ENCODE measurements around the gene AMD1. TPM values are rescaled to one million over a fixed set of nuclear protein-coding genes. Genes with fewer than 3 reads are reported as not detected.

Gene AMD1
- total RNA-seq, 5 donors from 2014 or later (not counting 1 experiment from before 2014, with no cell fraction given), result 54.8 to 117 (median 57.6) TPM

GRCh38 chr6:110841266-110841665 is 33.3 kb upstream of the AMD1 start:
- no CpG with 5 or more reads among the region's 6 CpGs for WGBS (ENCODE audit: insufficient coverage)
- DNase-seq (no peak), ATAC-seq (replicated peaks in 1 of 4) (no peak)
- no peaks in the 10 kb centered on the region for H3K4me1 ChIP-seq (ENCODE audit: control insufficient read depth in 1 of 2, extremely low read depth in 1 of 2, insufficient read depth in 2 of 2, low read length in 2 of 2)
- H3K4me3 Mint-ChIP-seq, result no peak overlapping the region
- no peaks in the 10 kb centered on the region for H3K27me3 Mint-ChIP-seq
- POLR2A ChIA-PET, result no interaction called here
- CTCF ChIA-PET, result no interaction called here
- H3K36me3 Mint-ChIP-seq, result peaks cover 3% of the 10 kb centered on the region
- H3K4me3 ChIP-seq (ENCODE audit: control insufficient read depth in 1 of 2, extremely low read depth in 1 of 2, low read length in 1 of 2), result no peak overlapping the region
- no peaks in the 10 kb centered on the region for H3K27me3 ChIP-seq (replicated peaks in 1 of 2; ENCODE audit: control insufficient read depth in 2 of 2, extremely low read depth in 1 of 2, insufficient read depth in 2 of 2, low read length in 1 of 2)
- H3K9me3 Mint-ChIP-seq, result no peaks in the 10 kb centered on the region
- H3K9me3 ChIP-seq, result no peaks in the 10 kb centered on the region
- H3K36me3 ChIP-seq (ENCODE audit: control insufficient read depth in 2 of 2, extremely low read depth in 1 of 2, insufficient read depth in 1 of 2, low read length in 1 of 2), result no peaks in the 10 kb centered on the region
- no peak overlapping the region for H3K27ac Mint-ChIP-seq
- no peaks in the 10 kb centered on the region for H3K4me1 Mint-ChIP-seq
- no peak overlapping the region for H3K27ac ChIP-seq (ENCODE audit: low read length)

DNA sequence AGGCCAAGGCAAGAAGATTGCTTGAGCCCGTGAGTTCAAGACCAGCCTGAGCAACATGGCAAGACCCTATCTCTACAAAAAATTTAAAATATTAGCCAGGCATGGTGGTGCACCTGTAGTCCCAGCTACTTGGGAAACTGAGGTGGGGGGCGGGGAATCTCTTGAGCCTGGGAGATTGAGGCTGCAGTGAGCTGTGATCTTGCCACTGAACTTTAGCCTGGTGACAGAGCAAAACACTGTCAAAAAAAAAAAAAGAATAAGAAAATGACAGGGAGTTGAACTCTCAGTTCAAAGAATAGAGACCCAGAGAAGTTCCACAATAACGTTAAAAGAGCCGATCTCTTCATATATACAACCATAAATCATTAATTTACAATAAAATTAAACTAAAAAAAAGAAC is 24.8 kb upstream of the AMD1 start:
- Histone ChIP-seq H3K4me1 (ENCODE audit: control insufficient read depth in 1 of 2, extremely low read depth in 1 of 2, insufficient read depth in 2 of 2, low read length in 2 of 2) (no peaks in the 10 kb centered on the region), H3K9me3 (no peaks in the 10 kb centered on the region), H3K27me3 (replicated peaks in 1 of 2; ENCODE audit: control insufficient read depth in 2 of 2, extremely low read depth in 1 of 2, insufficient read depth in 2 of 2, low read length in 1 of 2) (no peaks in the 10 kb centered on the region), H3K27ac (ENCODE audit: low read length) (no peak overlapping the region), H3K4me3 (ENCODE audit: control insufficient read depth in 1 of 2, extremely low read depth in 1 of 2, low read length in 1 of 2) (no peak overlapping the region), H3K36me3 (ENCODE audit: control insufficient read depth in 2 of 2, extremely low read depth in 1 of 2, insufficient read depth in 1 of 2, low read length in 1 of 2) (no peaks in the 10 kb centered on the region)
- no peak for DNase-seq
- WGBS (ENCODE audit: insufficient coverage), result 100% methylated on average over 2 of the region's 4 CpGs
- ChIA-PET POLR2A (no interaction called here), CTCF (no interaction called here)
- no peaks in the 10 kb centered on the region for H3K9me3 Mint-ChIP-seq
- peaks cover under 1% of the 10 kb centered on the region for H3K36me3 Mint-ChIP-seq
- H3K4me3 Mint-ChIP-seq, result no peak overlapping the region
- ATAC-seq (replicated peaks in 1 of 4), result no peak
- H3K27ac Mint-ChIP-seq, result no peak overlapping the region
- no peaks in the 10 kb centered on the region for H3K4me1 Mint-ChIP-seq
- no peaks in the 10 kb centered on the region for H3K27me3 Mint-ChIP-seq

DNA sequence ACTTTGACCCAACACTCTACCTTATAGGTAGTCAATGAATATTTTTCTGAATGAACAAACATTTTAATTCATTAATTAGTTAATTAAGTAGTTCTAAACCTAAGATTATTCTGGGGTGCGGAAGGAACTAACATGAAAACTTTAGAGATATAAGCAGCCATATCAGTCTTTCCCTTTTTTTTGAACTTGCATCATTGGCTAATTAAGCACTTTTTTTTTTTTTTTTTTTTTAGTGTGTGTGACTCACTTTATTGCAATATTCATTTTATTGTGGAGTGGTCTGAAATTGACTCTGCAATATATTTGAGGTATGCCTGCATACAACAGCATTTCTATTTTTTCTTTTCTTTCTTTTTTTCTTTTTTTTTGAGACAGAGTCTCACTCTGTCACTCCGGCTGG is 21.8 kb upstream of the AMD1 start:
- no peak overlapping the region for H3K4me3 ChIP-seq (ENCODE audit: control insufficient read depth in 1 of 2, extremely low read depth in 1 of 2, low read length in 1 of 2)
- Mint-ChIP-seq H3K4me3 (no peak overlapping the region), H3K27me3 (no peaks in the 10 kb centered on the region), H3K36me3 (no peaks in the 10 kb centered on the region), H3K4me1 (no peaks in the 10 kb centered on the region), H3K27ac (no peak overlapping the region), H3K9me3 (no peaks in the 10 kb centered on the region)
- DNase-seq (no peak), ATAC-seq (replicated peaks in 1 of 4) (no peak)
- no peak overlapping the region for H3K27ac ChIP-seq (ENCODE audit: low read length)
- POLR2A ChIA-PET, result no interaction called here
- CTCF ChIA-PET, result interaction anchor here in 1 of 2 donors (0.6 kb wide), 1 partner anchor 17 kb away, joined by 5 read pairs; no protein-coding TSS in a partner anchor
- no peaks in the 10 kb centered on the region for H3K36me3 ChIP-seq (ENCODE audit: control insufficient read depth in 2 of 2, extremely low read depth in 1 of 2, insufficient read depth in 1 of 2, low read length in 1 of 2)
- no peaks in the 10 kb centered on the region for H3K9me3 ChIP-seq
- H3K4me1 ChIP-seq (ENCODE audit: control insufficient read depth in 1 of 2, extremely low read depth in 1 of 2, insufficient read depth in 2 of 2, low read length in 2 of 2), result no peaks in the 10 kb centered on the region
- H3K27me3 ChIP-seq (replicated peaks in 1 of 2; ENCODE audit: control insufficient read depth in 2 of 2, extremely low read depth in 1 of 2, insufficient read depth in 2 of 2, low read length in 1 of 2), result no peaks in the 10 kb centered on the region
- 100% methylated on average over 1 of the region's 2 CpGs for WGBS (ENCODE audit: insufficient coverage)

DNA sequence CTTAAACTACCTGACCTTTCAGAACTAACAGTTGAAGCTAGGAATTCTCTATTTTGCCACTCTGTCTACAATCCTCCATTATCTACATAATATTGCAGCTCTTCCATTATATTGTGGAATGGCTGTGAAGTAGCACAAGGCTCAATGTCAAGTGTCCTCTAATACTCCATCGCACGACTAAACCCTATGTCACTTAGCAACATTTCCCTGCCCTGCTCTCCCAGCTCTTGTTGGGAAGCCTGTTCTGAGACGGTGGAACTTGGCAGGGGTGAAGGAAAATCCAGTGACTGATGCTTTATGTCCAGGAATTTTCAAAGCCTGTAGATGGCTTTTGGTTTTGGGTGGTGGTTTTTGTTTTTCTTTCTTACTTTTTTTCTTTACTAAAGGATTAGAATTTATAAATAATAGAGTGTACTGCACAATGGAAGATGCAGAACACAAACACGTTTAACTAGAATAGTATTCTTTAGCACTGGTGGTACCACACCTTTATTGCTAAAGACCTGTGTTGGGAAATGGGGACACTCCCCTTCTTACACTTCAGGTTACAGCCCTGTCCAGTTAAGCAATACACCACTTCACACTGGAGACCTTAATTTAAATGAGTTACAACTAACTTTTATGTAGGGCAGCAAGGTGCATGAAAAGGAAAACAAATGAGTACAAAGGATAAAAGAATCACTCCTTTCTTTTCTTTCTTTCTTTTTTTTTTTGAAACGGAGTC is 20.7 kb upstream of the AMD1 start:
- Mint-ChIP-seq H3K4me3 (no peak overlapping the region), H3K27me3 (no peaks in the 10 kb centered on the region), H3K4me1 (peaks cover 0 to 2% (median 0%) of the 10 kb centered on the region in 3 donors), H3K9me3 (no peaks in the 10 kb centered on the region), H3K36me3 (no peaks in the 10 kb centered on the region), H3K27ac (no peak overlapping the region)
- Histone ChIP-seq H3K27me3 (replicated peaks in 1 of 2; ENCODE audit: control insufficient read depth in 2 of 2, extremely low read depth in 1 of 2, insufficient read depth in 2 of 2, low read length in 1 of 2) (no peaks in the 10 kb centered on the region), H3K9me3 (no peaks in the 10 kb centered on the region), H3K4me3 (ENCODE audit: control insufficient read depth in 1 of 2, extremely low read depth in 1 of 2, low read length in 1 of 2) (no peak overlapping the region), H3K4me1 (ENCODE audit: control insufficient read depth in 1 of 2, extremely low read depth in 1 of 2, insufficient read depth in 2 of 2, low read length in 2 of 2) (no peaks in the 10 kb centered on the region), H3K36me3 (ENCODE audit: control insufficient read depth in 2 of 2, extremely low read depth in 1 of 2, insufficient read depth in 1 of 2, low read length in 1 of 2) (no peaks in the 10 kb centered on the region), H3K27ac (ENCODE audit: low read length) (no peak overlapping the region)
- ChIA-PET CTCF (interaction anchor here in 1 of 2 donors (0.5 kb wide), 1 partner anchor 72 kb away, joined by 3 read pairs; no protein-coding TSS in a partner anchor), POLR2A (interaction anchor here in 1 of 2 donors (0.7 kb wide), 1 partner anchor 21 kb away, joined by 3 read pairs; the partner anchor contains the start of gene AMD1)
- DNase-seq (no peak), ATAC-seq (replicated peaks in 1 of 4) (no peak)
- no CpG with 5 or more reads among the region's 5 CpGs for whole genome bisulfite sequencing (ENCODE audit: insufficient coverage)

DNA sequence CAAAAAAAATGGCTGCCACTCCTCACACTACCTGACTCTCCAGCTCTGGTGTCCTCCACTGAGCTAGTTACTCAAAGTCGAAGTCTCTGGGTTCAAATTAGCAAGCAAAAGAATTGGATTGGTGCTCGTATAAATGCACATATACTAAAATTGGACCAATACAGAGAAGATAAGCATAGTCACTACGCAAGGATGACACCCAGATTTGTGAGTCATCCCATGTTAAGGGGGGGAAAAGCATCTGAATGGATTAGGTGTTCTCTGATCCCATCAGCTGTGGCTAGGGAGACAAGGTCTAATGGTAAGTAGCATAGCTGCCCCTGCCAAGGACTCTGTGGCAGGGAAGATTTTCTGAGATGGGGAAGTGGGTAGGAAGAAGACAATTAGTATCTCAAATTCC is 18.3 kb upstream of the AMD1 start:
- no peak for ATAC-seq (replicated peaks in 1 of 4)
- Histone ChIP-seq H3K4me3 (ENCODE audit: control insufficient read depth in 1 of 2, extremely low read depth in 1 of 2, low read length in 1 of 2) (no peak overlapping the region), H3K9me3 (no peaks in the 10 kb centered on the region), H3K27ac (ENCODE audit: low read length) (no peak overlapping the region), H3K27me3 (replicated peaks in 1 of 2; ENCODE audit: control insufficient read depth in 2 of 2, extremely low read depth in 1 of 2, insufficient read depth in 2 of 2, low read length in 1 of 2) (no peaks in the 10 kb centered on the region), H3K4me1 (ENCODE audit: control insufficient read depth in 1 of 2, extremely low read depth in 1 of 2, insufficient read depth in 2 of 2, low read length in 2 of 2) (peaks cover 4 to 8% of the 10 kb centered on the region in 2 experiments), H3K36me3 (ENCODE audit: control insufficient read depth in 2 of 2, extremely low read depth in 1 of 2, insufficient read depth in 1 of 2, low read length in 1 of 2) (no peaks in the 10 kb centered on the region)
- no peak for DNase-seq
- Mint-ChIP-seq H3K27ac (no peak overlapping the region), H3K9me3 (no peaks in the 10 kb centered on the region), H3K4me3 (no peak overlapping the region), H3K36me3 (no peaks in the 10 kb centered on the region), H3K27me3 (no peaks in the 10 kb centered on the region), H3K4me1 (peaks cover 6 to 8% (median 8%) of the 10 kb centered on the region in 3 donors)
- WGBS (ENCODE audit: insufficient coverage), result 90% methylated on average over 2 of the region's 3 CpGs
- ChIA-PET CTCF (no interaction called here), POLR2A (interaction anchor here in 1 of 2 donors (0.7 kb wide), 1 partner anchor 18 kb away, joined by 3 read pairs; the partner anchor contains the start of gene AMD1)

- no peaks in the 10 kb centered on the region for H3K27me3 ChIP-seq (replicated peaks in 1 of 2; ENCODE audit: control insufficient read depth in 2 of 2, extremely low read depth in 1 of 2, insufficient read depth in 2 of 2, low read length in 1 of 2)
- DNase-seq (no peak), ATAC-seq (replicated peaks in 1 of 4) (no peak)
- no peak overlapping the region for H3K27ac ChIP-seq (ENCODE audit: low read length)
- no peak overlapping the region for H3K4me3 Mint-ChIP-seq
- H3K4me3 ChIP-seq (ENCODE audit: control insufficient read depth in 1 of 2, extremely low read depth in 1 of 2, low read length in 1 of 2), result no peak overlapping the region
- H3K9me3 ChIP-seq, result no peaks in the 10 kb centered on the region
- H3K36me3 ChIP-seq (ENCODE audit: control insufficient read depth in 2 of 2, extremely low read depth in 1 of 2, insufficient read depth in 1 of 2, low read length in 1 of 2), result no peaks in the 10 kb centered on the region
- peaks cover 6 to 8% (median 8%) of the 10 kb centered on the region in 3 donors for H3K4me1 Mint-ChIP-seq
- ChIA-PET POLR2A (no interaction called here), CTCF (no interaction called here)
- no peak overlapping the region for H3K27ac Mint-ChIP-seq
- no peaks in the 10 kb centered on the region for H3K36me3 Mint-ChIP-seq
- H3K4me1 ChIP-seq (ENCODE audit: control insufficient read depth in 1 of 2, extremely low read depth in 1 of 2, insufficient read depth in 2 of 2, low read length in 2 of 2), result peaks cover 4 to 8% of the 10 kb centered on the region in 2 experiments
- 98% methylated on average over 19 of the region's 21 CpGs for WGBS (ENCODE audit: insufficient coverage)
- no peaks in the 10 kb centered on the region for H3K9me3 Mint-ChIP-seq
- no peaks in the 10 kb centered on the region for H3K27me3 Mint-ChIP-seq
These were observed 16.6 kb upstream of the AMD1 start for GRCh38 chr6:110858016-110858415.

All from T-cell (primary cell).